OCI-M2 (cell line): ENCODE data around the gene SULT2B1.

Source experiments
- DNase-seq: peaks from one replicate; lab custom pipeline; 2025; ENCODE audit not compliant: unreplicated experiment; lab: John Stamatoyannopoulos, UW

SULT2B1 gene

GRCh38 chr19:48646722-48647216, 94.8 kb downstream of the SULT2B1 start:
- no peak for DNase-seq

GRCh38 chr19:48648134-48648533, 96.2 kb downstream of the SULT2B1 start:
- no peak for DNase-seq
